Endodermal cell (in vitro differentiated cells): Measurements from ENCODE around the gene MIS18A. TPM values are rescaled to one million over a fixed set of nuclear protein-coding genes. Genes with fewer than 3 reads are reported as not detected.

Source experiments
- DNase-seq: peaks from one replicate; pipeline ENCODE4 v3.0.0-alpha.2; 2017
- H3K27ac ChIP-seq: 2 replicates; pipeline ENCODE4 v1.5.1; 2013; ENCODE audit warnings: mild to moderate bottlenecking, low read depth, low read length, moderate library complexity
- H3K27me3 ChIP-seq: 2 replicates; pipeline ENCODE4 v1.6.1; 2013; ENCODE audit warnings: mild to moderate bottlenecking, low read length, moderate library complexity; ENCODE audit not compliant: insufficient read depth, control insufficient read depth, poor library complexity, severe bottlenecking
- H3K36me3 ChIP-seq: 2 replicates; pipeline ENCODE4 v1.7.0; 2013; ENCODE audit warnings: mild to moderate bottlenecking, low read length, moderate library complexity; ENCODE audit not compliant: control insufficient read depth, insufficient read depth
- H3K4me1 ChIP-seq: one replicate; pipeline ENCODE4 v1.7.0; 2013; ENCODE audit warnings: low read length; ENCODE audit not compliant: control insufficient read depth, insufficient read depth
- H3K4me3 ChIP-seq: 2 replicates; pipeline ENCODE4 v1.5.1; 2013; ENCODE audit warnings: mild to moderate bottlenecking, low read length, moderate library complexity
- H3K9ac ChIP-seq: 2 replicates; pipeline ENCODE4 v1.6.1; 2013; ENCODE audit warnings: mild to moderate bottlenecking, low read length, moderate library complexity; ENCODE audit not compliant: poor library complexity, severe bottlenecking; ENCODE audit errors: extremely low read depth
- H3K9me3 ChIP-seq: 2 replicates; pipeline ENCODE4 v1.6.1; 2013; ENCODE audit warnings: mild to moderate bottlenecking, low read length, moderate library complexity; ENCODE audit not compliant: control insufficient read depth
- H3K27ac Mint-ChIP-seq: 2 replicates; pipeline ENCODE4 v1.8.0; 2020; ENCODE audit warnings: mixed read lengths
- H3K27me3 Mint-ChIP-seq: 2 replicates; pipeline ENCODE4 v1.8.0; 2021; ENCODE audit warnings: mild to moderate bottlenecking, mixed read lengths; ENCODE audit not compliant: insufficient read depth
- H3K36me3 Mint-ChIP-seq: 2 replicates; pipeline ENCODE4 v1.8.0; 2020; ENCODE audit warnings: low read depth, mixed read lengths
- H3K4me1 Mint-ChIP-seq: 2 replicates; pipeline ENCODE4 v1.8.0; 2020; ENCODE audit warnings: mixed read lengths
- H3K4me3 Mint-ChIP-seq: 2 replicates; pipeline ENCODE4 v1.8.0; 2020; ENCODE audit warnings: mild to moderate bottlenecking, moderate library complexity, mixed read lengths
- H3K9me3 Mint-ChIP-seq: 2 replicates; pipeline ENCODE4 v1.8.0; 2020; ENCODE audit warnings: mild to moderate bottlenecking, mixed read lengths
- WGBS, 2 experiments: methylation state at CpG; one replicate each; pipeline versions ENCODE4 v1.1.5 to v1.1.7; 2013; ENCODE audit warnings: missing lambda C conversion rate in 2 of 2, mixed read lengths in 1 of 2; ENCODE audit not compliant: insufficient coverage in 1 of 2, insufficient read length in 1 of 2; 5-methylcytosine and 5-hydroxymethylcytosine counted together
- total RNA-seq, 2 donors: library from RNA; stranded (reverse); fragmentation: NEBNext Ultra II Directional in 1 of 2; extraction: Animal tissue kit (Norgen Biotek cat#: 25700) in 1 of 2; gene quantifications; 2 replicates in 1 of 2; 3 replicates in 1 of 2; pipeline ENCODE4 v1.2.1, GENCODE V29; 2021
- TF ChIP-seq, protein P1 (sequence below): fragments of 200-600 bp; sonication (generic); conservative IDR thresholded peaks from 2 replicates; pipeline ENCODE4 v1.5.0; 2021; ENCODE audit warnings: antibody characterized with exemption, mild to moderate bottlenecking

MIS18A gene
- total RNA-seq, 2 donors from 2014 or later: 46.4 to 48.3 TPM

DNA sequence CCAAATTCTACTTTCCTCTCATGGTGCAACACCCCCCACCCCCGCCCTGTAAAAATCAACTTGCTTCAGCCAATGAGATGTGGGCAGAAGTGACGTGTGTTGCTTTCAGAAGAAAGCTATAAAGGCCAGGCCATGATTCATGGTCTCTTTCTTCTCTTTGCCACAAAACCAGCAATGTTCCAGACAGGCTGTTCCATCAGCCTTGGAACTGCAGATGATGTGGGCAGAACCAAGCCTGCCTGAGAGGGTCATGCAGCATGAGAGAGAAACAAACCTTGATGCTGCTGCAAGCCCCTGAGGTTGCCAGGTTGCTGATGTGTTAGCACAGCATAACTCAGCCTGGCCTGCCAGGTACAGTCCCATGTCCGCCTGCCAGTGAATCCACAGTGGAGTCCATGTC, 41.8 kb downstream of the MIS18A start:
- Histone ChIP-seq H3K27me3 (no peaks in the 10 kb centered on the region), H3K36me3 (no peaks in the 10 kb centered on the region), H3K4me1 (no peaks in the 10 kb centered on the region), H3K27ac (no peak overlapping the region), H3K9me3 (no peaks in the 10 kb centered on the region), H3K4me3 (no peak overlapping the region), H3K9ac (no peak overlapping the region)
- no peaks in the 10 kb centered on the region for H3K4me1 Mint-ChIP-seq
- H3K36me3 Mint-ChIP-seq: no peaks in the 10 kb centered on the region
- H3K4me3 Mint-ChIP-seq: no peak overlapping the region
- H3K27me3 Mint-ChIP-seq: no peaks in the 10 kb centered on the region
- no peak for DNase-seq
- TF ChIP-seq, protein P1, sequence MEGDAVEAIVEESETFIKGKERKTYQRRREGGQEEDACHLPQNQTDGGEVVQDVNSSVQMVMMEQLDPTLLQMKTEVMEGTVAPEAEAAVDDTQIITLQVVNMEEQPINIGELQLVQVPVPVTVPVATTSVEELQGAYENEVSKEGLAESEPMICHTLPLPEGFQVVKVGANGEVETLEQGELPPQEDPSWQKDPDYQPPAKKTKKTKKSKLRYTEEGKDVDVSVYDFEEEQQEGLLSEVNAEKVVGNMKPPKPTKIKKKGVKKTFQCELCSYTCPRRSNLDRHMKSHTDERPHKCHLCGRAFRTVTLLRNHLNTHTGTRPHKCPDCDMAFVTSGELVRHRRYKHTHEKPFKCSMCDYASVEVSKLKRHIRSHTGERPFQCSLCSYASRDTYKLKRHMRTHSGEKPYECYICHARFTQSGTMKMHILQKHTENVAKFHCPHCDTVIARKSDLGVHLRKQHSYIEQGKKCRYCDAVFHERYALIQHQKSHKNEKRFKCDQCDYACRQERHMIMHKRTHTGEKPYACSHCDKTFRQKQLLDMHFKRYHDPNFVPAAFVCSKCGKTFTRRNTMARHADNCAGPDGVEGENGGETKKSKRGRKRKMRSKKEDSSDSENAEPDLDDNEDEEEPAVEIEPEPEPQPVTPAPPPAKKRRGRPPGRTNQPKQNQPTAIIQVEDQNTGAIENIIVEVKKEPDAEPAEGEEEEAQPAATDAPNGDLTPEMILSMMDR: no peak
- 88% methylated on average over 3 of the region's 3 CpGs; no CpG with 5 or more reads in 1 of the 2 experiments for WGBS, 2 experiments
- no peak overlapping the region for H3K27ac Mint-ChIP-seq
- peaks cover 7% of the 10 kb centered on the region for H3K9me3 Mint-ChIP-seq

DNA sequence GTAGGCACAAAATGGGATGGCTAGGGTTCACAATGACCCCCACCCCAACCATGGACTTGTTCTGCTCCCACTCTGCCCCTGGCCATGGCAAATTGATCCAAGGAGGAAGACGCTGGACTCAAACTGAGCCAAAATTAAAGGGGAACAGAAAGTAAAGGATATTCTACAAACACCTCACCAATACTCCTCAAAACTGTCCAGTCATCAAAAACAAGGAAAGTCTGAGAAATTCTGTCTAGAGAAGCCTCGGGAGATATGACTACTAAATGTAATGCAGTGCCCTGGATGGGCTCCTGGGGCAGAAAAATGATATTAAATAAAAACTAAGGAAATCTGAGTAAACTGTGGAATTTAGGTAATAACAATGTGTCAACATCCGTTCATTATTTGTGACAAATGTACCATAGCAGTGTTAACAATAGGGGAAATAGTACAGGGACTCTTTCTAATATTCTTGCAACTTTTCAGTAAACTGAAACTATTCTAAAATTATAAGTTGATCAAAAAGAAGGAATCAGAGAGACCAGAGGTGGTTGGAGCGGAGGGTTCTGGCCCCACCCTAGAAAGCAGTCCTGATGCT, 45.0 kb downstream of the MIS18A start:
- Mint-ChIP-seq H3K4me1 (no peaks in the 10 kb centered on the region), H3K27me3 (no peaks in the 10 kb centered on the region), H3K27ac (no peak overlapping the region), H3K36me3 (no peaks in the 10 kb centered on the region), H3K4me3 (no peak overlapping the region), H3K9me3 (no peaks in the 10 kb centered on the region)
- whole genome bisulfite sequencing, 2 experiments: 82 to 92% methylated on average over 2 to 4 of the region's 4 CpGs
- Histone ChIP-seq H3K4me1 (no peaks in the 10 kb centered on the region), H3K4me3 (no peak overlapping the region), H3K27ac (no peak overlapping the region), H3K9ac (no peak overlapping the region), H3K36me3 (no peaks in the 10 kb centered on the region), H3K27me3 (no peaks in the 10 kb centered on the region), H3K9me3 (no peaks in the 10 kb centered on the region)
- no peak for DNase-seq
- TF ChIP-seq, protein P1: no peak

DNA sequence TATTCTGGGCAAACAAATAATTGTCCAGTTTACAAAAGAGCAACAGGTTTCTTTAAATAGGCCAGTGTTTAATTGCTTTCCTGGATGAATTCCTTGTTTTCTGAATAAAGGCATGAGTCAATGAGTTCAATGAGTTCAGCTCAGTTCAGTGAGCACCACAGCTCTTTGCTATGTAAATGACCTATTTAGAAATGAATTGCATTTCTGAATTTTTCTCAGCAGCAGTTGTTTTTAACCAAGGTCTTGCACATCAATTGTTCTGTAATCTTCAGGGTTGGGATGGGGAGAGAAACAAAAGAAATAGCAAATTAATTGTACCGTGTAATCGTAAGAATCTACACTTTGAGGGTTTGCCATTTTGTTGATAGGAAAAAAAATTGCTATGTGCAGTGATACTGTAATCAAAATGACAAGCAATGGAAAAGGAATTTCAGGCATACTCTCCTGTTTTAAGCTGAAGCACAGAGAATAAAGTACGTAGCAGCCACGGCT, 45.7 kb downstream of the MIS18A start:
- Histone ChIP-seq H3K4me1 (no peaks in the 10 kb centered on the region), H3K4me3 (no peak overlapping the region), H3K36me3 (no peaks in the 10 kb centered on the region), H3K27me3 (no peaks in the 10 kb centered on the region), H3K9ac (no peak overlapping the region), H3K9me3 (no peaks in the 10 kb centered on the region), H3K27ac (no peak overlapping the region)
- 90% methylated on average over 4 of the region's 4 CpGs for WGBS, 2 experiments
- Mint-ChIP-seq H3K27me3 (no peaks in the 10 kb centered on the region), H3K4me3 (no peak overlapping the region), H3K4me1 (no peaks in the 10 kb centered on the region), H3K36me3 (no peaks in the 10 kb centered on the region), H3K9me3 (no peaks in the 10 kb centered on the region), H3K27ac (no peak overlapping the region)
- TF ChIP-seq, protein P1: no peak
- DNase-seq: no peak
